GM06990 (cell line): Measurements from ENCODE around the gene GSS.

Experiments
- DNase-seq: peaks from one replicate; pipeline ENCODE4 v3.0.0-alpha.2; 2011; ENCODE audit not compliant: insufficient read length; ENCODE audit errors: extremely low read depth
- H3K27me3 ChIP-seq: replicated peaks from 2 replicates; pipeline ENCODE4 v1.6.0; 2011; ENCODE audit warnings: low read length; ENCODE audit not compliant: control insufficient read depth, insufficient read depth
- H3K36me3 ChIP-seq: 2 replicates; pipeline ENCODE4 v1.5.1; 2011; ENCODE audit warnings: low read length; ENCODE audit not compliant: control insufficient read depth, insufficient read depth
- H3K4me3 ChIP-seq: replicated peaks from 2 replicates; pipeline ENCODE4 v1.5.1; 2011; ENCODE audit warnings: low read depth, mild to moderate bottlenecking, control low read depth, low read length
- TF ChIP-seq, protein P1 (sequence below): IDR thresholded peaks from 2 replicates; pipeline ENCODE4 v1.5.1; 2011; ENCODE audit warnings: low read length, control low read depth, mild to moderate bottlenecking, inconsistent platforms; ENCODE audit not compliant: insufficient read depth, poor library complexity, severe bottlenecking

GSS gene

DNA sequence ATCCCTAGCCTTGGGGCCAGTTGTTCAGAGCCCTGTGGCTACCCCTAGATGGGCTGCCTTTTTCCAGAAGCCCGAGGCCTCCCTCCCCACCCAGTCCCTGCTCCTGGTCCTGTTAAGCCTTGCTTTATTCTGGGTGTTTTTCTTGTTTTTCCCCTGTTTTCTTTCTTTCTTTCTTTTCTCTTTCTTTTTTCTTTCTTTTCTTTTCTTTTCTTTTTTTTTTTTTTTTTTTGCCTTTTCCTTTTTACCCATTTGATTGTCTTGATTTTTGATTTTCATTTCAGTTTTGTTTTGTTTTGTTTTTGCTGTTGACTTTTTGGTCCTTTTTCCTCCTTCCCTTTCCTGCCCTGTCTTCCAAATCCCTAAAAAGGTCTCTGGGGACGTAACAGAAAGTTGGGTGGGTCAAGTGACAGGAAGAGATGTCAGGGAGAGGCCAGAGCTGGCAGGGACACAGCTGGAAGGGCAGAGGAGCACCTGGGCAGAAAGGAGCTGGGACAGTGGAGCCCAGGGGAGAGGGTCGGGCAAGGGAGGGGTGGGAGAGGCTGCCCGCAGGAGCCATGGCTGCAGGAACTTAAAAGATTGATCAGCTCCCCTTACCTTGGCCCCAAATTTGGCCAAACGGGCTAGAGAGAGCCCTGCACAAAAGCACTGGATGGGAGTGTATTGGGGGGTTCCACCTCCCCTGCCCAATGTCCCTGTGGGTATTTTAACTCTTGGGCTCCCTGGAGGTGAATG is 27.6 kb upstream of the GSS start:
- Histone ChIP-seq H3K36me3 (no peaks in the 10 kb centered on the region), H3K27me3 (no peaks in the 10 kb centered on the region; the same call in none of the 2 replicates), H3K4me3 (no peak overlapping the region)
- TF ChIP-seq, protein P1, sequence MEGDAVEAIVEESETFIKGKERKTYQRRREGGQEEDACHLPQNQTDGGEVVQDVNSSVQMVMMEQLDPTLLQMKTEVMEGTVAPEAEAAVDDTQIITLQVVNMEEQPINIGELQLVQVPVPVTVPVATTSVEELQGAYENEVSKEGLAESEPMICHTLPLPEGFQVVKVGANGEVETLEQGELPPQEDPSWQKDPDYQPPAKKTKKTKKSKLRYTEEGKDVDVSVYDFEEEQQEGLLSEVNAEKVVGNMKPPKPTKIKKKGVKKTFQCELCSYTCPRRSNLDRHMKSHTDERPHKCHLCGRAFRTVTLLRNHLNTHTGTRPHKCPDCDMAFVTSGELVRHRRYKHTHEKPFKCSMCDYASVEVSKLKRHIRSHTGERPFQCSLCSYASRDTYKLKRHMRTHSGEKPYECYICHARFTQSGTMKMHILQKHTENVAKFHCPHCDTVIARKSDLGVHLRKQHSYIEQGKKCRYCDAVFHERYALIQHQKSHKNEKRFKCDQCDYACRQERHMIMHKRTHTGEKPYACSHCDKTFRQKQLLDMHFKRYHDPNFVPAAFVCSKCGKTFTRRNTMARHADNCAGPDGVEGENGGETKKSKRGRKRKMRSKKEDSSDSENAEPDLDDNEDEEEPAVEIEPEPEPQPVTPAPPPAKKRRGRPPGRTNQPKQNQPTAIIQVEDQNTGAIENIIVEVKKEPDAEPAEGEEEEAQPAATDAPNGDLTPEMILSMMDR = no peak
- DNase-seq = no peak

DNA sequence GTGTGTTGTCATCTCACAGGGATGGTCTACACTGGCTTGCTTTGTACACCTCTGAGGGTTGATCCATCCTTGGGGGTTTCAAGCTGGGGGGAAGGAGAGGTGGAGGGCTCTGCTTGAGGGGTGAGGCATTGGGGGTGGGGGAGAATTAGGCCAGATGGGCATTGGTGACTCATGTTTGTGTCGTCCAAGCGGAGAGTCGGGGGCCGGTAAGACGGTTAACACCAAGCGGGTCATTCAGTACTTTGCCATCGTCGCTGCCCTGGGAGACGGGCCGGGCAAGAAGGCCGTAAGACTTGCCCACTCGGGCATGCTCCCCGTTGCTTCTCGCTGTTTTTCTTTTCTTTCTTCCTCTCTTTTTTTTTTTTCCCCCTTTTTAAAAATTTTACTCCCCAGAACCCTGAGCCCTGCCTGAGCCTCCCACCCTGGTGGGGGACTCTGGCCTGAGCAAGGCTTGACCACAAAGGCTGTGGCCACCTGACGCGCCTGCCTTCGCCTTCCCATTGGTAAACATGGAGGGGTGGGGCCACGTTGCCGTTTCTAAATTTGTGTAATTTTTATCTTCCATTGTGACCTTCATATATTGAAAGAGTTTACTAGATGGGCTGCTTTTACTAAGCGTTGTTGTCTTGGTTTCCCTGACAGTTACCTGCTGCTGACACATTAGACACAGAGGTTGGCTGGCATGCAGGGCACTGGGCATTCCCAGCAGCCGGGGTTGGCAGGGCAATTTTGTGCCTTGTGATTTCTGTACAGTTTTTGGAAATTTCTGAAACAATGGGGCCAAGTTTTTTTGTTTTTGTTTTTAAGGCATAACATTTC is 26.9 kb upstream of the GSS start:
- Histone ChIP-seq H3K36me3 (no peaks in the 10 kb centered on the region), H3K4me3 (no peak overlapping the region), H3K27me3 (no peaks in the 10 kb centered on the region; the same call in none of the 2 replicates)
- TF ChIP-seq, protein P1 = no peak
- DNase-seq = no peak

DNA sequence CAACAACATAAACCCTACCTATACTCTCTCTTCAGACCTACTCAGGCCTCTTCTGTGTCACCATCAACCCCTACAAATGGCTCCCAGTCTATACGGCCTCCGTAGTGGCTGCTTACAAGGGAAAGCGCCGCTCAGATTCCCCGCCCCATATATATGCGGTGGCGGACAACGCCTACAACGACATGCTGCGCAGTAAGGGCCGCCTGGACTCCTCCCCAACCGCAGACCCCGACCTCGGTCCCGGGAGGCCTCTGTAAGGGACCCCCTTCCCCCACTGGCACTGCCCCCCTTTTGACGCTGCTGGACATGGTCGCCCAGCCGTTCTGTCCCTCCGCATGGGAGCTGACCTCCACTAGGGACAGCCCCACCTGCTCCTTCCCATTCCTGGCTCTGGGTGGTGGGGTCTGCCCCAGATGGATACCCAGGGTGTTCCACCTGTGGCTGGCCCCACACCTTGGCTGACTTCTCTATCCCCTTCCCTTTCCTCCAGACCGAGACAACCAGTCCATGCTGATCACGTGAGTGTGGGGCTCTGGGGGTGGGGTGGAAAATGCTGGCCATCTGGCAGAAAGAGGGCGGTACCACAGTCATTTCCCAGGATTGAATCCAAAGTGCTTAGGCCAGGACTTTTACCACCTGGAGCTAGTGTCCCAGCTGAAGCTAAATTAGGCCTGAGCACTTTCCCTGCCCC is 25.1 kb upstream of the GSS start:
- Histone ChIP-seq H3K27me3 (no peaks in the 10 kb centered on the region; the same call in none of the 2 replicates), H3K4me3 (no peak overlapping the region), H3K36me3 (no peaks in the 10 kb centered on the region)
- DNase-seq = no peak
- TF ChIP-seq, protein P1 = no peak

DNA sequence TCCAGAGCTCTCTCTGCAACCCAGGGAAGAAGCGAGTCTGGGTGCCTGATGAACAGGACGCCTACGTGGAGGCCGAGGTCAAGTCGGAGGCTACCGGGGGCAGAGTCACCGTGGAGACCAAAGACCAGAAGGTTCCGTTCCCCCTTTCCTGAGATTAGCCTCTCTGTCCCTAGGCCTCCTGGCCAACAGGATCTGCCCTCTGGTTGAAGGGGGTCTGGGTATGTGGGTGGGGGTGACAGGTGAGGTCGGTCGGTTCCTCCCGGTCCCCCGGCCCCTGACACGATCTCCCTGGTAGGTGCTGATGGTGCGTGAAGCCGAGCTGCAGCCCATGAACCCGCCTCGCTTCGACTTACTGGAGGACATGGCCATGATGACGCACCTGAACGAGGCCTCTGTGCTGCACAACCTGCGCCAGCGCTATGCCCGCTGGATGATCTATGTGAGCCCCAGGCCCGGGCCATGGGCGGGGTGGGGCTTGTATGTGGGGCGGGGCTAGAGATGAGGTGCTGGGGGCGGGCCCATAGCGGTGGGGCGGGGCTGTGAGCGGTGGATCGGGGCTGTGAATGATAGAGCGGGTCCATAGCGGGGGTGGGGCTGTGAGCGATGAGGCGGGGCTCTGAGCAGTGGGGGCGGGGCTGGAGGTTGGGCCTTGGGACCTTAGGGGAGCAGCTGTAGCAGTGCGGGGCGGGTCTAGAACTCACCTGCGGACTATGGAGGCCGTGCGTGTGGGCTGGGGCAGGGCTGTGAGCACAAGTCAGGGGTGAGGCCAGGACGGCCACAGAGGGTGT is 24.0 kb upstream of the GSS start:
- TF ChIP-seq, protein P1 = no peak
- no peaks in the 10 kb centered on the region; the same call in 1 of the 2 replicates for H3K27me3 ChIP-seq
- H3K4me3 ChIP-seq = no peak overlapping the region
- DNase-seq = no peak
- H3K36me3 ChIP-seq = no peaks in the 10 kb centered on the region

DNA sequence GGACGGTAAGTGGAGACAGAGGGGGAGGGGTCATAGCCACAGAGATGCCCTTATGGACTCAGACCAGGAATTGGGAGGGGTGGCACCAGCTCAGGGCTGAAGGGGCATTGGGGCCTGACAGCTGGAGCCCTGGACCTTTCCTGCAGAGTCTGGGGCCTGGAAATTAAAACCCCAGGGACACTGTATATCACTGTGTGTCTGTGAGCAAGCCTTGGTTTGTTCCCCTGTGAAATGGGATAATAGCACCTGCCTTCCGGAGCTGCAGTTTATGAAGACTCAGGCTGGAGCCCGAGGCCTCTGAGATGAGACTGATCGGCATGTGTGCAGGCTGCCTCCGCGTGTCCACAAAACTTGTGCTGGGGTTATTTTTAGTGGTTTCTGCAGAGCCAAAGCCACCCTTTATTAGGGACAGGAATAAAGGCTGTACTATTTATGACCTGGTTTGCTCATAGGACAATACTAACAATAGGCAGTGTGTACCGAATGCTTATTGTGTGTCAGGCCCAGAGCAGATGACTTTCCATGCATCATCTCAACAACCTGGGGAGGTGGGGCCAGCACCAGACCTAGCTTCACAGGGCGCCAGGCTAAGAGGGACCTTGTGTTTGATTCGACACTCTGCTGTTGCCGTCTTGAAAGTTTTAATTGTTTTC is 22.6 kb upstream of the GSS start:
- H3K36me3 ChIP-seq = no peaks in the 10 kb centered on the region
- no peak for DNase-seq
- TF ChIP-seq, protein P1 = no peak
- no peaks in the 10 kb centered on the region for H3K27me3 ChIP-seq
- H3K4me3 ChIP-seq = no peak overlapping the region
